Spleen (tissue), 11 donors: ENCODE data around the gene C2orf92. TPM values are rescaled to one million over a fixed set of nuclear protein-coding genes. Genes with fewer than 3 reads are reported as not detected.

Experiments
- DNase-seq: peaks from one replicate; pipeline ENCODE4 v3.0.0-alpha.2; 2020
- H3K27ac ChIP-seq, 8 donors: fragments of 200-600 bp; sonication (generic) in 7 of 8; 1 replicate in 4 of 8; 2 replicates in 4 of 8; pipeline versions ENCODE4 v1.5.0 to v1.8.0; 2016 to 2021; ENCODE audit warnings: inconsistent platforms in 4 of 8, mild to moderate bottlenecking in 4 of 8, moderate library complexity in 1 of 8
- H3K27me3 ChIP-seq, 7 donors: fragments of 200-600 bp; sonication (generic) in 6 of 7; replicated peaks in 1 of 7; 1 replicate in 4 of 7; 2 replicates in 3 of 7; pipeline versions ENCODE4 v1.5.0 to v1.8.0; 2016 to 2021; ENCODE audit warnings: inconsistent platforms in 3 of 7, mild to moderate bottlenecking in 1 of 7
- H3K36me3 ChIP-seq, 6 donors: fragments of 200-600 bp; sonication (generic) in 5 of 6; 1 replicate in 4 of 6; 2 replicates in 2 of 6; pipeline versions ENCODE4 v1.5.0 to v1.8.0; 2016 to 2021; ENCODE audit warnings: inconsistent platforms in 2 of 6
- H3K4me1 ChIP-seq, 6 donors: fragments of 200-600 bp; sonication (generic) in 5 of 6; 1 replicate in 3 of 6; 2 replicates in 3 of 6; pipeline versions ENCODE4 v1.5.0 to v1.8.0; 2016 to 2021; ENCODE audit warnings: inconsistent platforms in 3 of 6
- H3K4me3 ChIP-seq, 8 donors: fragments of 200-600 bp; sonication (generic) in 7 of 8; 1 replicate in 4 of 8; 2 replicates in 4 of 8; pipeline versions ENCODE4 v1.5.0 to v1.8.0; 2016 to 2021; ENCODE audit warnings: inconsistent platforms in 4 of 8, mild to moderate bottlenecking in 4 of 8, moderate library complexity in 2 of 8
- H3K9me3 ChIP-seq, 8 donors: fragments of 200-600 bp; sonication (generic) in 7 of 8; 1 replicate in 4 of 8; 2 replicates in 4 of 8; pipeline versions ENCODE4 v1.5.0 to v1.8.0; 2016 to 2021; ENCODE audit warnings: inconsistent platforms in 4 of 8
- POLR2A ChIP-seq, 3 donors: fragments of 450-650 bp; IDR thresholded peaks; one replicate each; pipeline ENCODE4 v1.5.1; 2017; ENCODE audit warnings: antibody characterized with exemption in 3 of 3, mild to moderate bottlenecking in 1 of 3
- POLR2AphosphoS5 ChIP-seq, 3 donors: sonication (generic); formaldehyde crosslinking; IDR thresholded peaks; one replicate each; pipeline ENCODE4 v1.5.1; 2017; ENCODE audit warnings: antibody characterized with exemption in 3 of 3
- WGBS, 5 donors: extraction: QIAGEN DNeasy Blood & Tissue Kit in 3 of 5; methylation state at CpG; one replicate each; pipeline versions ENCODE4 v1.1.5 to v1.1.7; 2013 to 2018; 5-methylcytosine and 5-hydroxymethylcytosine counted together
- intact Hi-C: fragments of 100-400 bp; cut with DNase I; formaldehyde crosslinking; loops from one replicate; pipeline ENCODE4 v1.15.0; 2023; ENCODE audit warnings: low total_unique reads
- polyA plus RNA-seq, 3 donors: library from polyadenylated mRNA; stranded (reverse); fragments of 200-250 nt; gene quantifications; one replicate each; pipeline ENCODE4 v1.2.1, GENCODE V29; 2013
- total RNA-seq, 7 donors: library from RNA; depleted of rRNA in 3 of 7; stranded (reverse); fragments of >200 nt in 3 of 7; fragmentation: NEBNext Ultra II Directional in 4 of 7; extraction: Animal tissue kit (Norgen Biotek cat#: 25700) in 4 of 7; gene quantifications; one replicate each; pipeline versions ENCODE4 v1.1.0 to v1.2.1, GENCODE V29; 2016 to 2021
- TF ChIP-seq, protein P1 (sequence below), 11 experiments: fragments of 200-600 bp in 7 of 11; fragments of 450-650 bp in 4 of 11; sonication (generic) in 4 of 11; IDR thresholded peaks in 8 of 11; conservative IDR thresholded peaks in 3 of 11; 1 replicate in 7 of 11; 2 replicates in 4 of 11; pipeline versions ENCODE4 v1.4.0 to v1.8.0; 2016 to 2021; ENCODE audit warnings: antibody characterized with exemption in 11 of 11, inconsistent platforms in 4 of 11, mild to moderate bottlenecking in 1 of 11
- donor health status: healthy with polysubstance abuse.
- donor health status: DM: no; HTN: no; CAD: no; lungs with moderate emphysema.
- donor health status: DM: no; HTN: no; CAD: no.
- donor health status: Bipolar disorder and iron deficiency.
- donor health status: healthy.
- donor health status: DM: no; HTN: no; CAD: no.
- donor health status: DM: yes; HTN: yes; CAD: no.

Gene C2orf92
- total and polyA plus RNA-seq, 10 donors, result 5.7 to 33.6 (median 21.4) TPM

DNA sequence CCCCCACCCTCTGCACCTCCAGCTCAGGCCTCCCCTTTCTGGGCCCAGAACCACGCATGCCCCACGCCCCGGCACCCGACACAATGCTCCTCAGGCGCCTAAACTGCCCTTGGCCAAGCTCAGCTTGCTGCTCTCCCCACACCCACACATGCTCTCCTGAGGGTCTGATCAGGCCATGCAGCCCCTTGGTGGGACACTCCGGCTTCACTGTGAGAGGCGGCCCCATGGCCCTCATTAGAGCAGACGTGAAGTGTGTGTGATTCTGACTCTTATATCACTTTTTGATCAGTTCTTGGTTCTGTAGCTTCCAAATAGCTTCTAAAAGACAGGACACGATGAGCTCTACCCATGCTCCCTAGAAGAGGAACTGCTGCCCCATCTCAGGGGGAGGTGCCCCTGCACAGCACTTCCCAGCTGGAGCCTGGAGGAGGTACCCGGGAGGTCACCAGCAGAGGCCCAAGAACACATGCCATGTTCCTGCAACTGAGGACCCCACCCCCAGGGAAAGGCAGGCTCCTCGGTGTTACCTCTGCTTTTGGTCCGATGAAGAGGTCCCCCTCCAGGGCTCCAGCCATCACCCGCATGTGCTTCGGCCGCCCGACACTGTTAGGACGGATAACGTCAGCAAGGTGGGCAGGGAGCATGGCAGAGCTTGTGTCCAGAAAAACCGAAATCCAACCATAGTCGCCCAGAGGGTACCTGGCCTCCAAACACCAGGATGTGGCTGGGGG, 9.3 kb upstream of the C2orf92 start:
- TF ChIP-seq POLR2A (IDR thresholded peaks at IDR 0.05) (no peak), POLR2AphosphoS5 (IDR thresholded peaks at IDR 0.05) (peak in 1 of 3 donors; percentile 5)
- TF ChIP-seq, protein P1, sequence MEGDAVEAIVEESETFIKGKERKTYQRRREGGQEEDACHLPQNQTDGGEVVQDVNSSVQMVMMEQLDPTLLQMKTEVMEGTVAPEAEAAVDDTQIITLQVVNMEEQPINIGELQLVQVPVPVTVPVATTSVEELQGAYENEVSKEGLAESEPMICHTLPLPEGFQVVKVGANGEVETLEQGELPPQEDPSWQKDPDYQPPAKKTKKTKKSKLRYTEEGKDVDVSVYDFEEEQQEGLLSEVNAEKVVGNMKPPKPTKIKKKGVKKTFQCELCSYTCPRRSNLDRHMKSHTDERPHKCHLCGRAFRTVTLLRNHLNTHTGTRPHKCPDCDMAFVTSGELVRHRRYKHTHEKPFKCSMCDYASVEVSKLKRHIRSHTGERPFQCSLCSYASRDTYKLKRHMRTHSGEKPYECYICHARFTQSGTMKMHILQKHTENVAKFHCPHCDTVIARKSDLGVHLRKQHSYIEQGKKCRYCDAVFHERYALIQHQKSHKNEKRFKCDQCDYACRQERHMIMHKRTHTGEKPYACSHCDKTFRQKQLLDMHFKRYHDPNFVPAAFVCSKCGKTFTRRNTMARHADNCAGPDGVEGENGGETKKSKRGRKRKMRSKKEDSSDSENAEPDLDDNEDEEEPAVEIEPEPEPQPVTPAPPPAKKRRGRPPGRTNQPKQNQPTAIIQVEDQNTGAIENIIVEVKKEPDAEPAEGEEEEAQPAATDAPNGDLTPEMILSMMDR (IDR thresholded peaks at IDR 0.05 in 8 of 11, conservative IDR thresholded peaks at IDR 0.05 in 3 of 11), result no peak
- no peak for DNase-seq
- Histone ChIP-seq H3K9me3 (no peaks in the 10 kb centered on the region), H3K27ac (peak overlapping the region in 5 of 8 donors; percentile 26 to 98 (median 97)), H3K4me3 (no peak overlapping the region), H3K27me3 (no peaks in the 10 kb centered on the region), H3K36me3 (peaks cover 4 to 64% (median 36%) of the 10 kb centered on the region in 6 donors), H3K4me1 (peaks cover 20 to 50% (median 41%) of the 10 kb centered on the region in 6 donors)
- WGBS, 5 donors, result 86 to 93% (median 92%) methylated on average over 20 of the region's 20 CpGs
- intact Hi-C loops, result no loop called here

DNA sequence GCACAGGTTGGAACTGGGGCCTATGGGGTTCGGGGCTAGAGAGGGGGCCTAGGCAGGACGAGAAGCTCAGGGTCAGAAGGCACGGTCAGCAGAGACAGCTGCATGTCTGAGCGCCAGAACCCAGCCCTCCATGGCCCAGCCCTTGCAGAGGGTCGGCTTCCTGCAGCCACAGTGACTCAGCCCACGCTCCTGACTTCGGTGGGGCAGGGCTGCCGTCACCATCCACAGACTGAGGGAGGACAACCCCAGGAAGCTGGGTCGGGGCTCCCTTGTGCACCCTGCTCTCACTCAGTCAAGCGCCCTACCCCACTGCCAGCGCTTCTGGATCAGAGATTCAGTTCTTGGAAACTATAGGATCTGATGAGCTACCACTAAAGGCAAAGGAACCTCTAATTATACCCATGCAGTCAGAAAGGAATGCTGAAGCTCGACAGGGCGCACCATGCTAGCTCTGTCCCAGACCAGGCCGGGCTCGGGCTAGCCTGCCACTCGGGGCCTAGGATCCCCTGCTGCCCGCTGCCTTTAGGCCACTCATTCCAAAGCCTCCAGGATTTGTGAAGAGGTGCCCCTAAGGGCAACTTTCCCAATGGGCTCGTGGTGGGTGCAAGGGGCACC, 8.6 kb upstream of the C2orf92 start:
- intact Hi-C loops, result no loop called here
- Histone ChIP-seq H3K9me3 (no peaks in the 10 kb centered on the region), H3K27ac (peak overlapping the region in 7 of 8 donors; percentile 26 to 98 (median 96)), H3K4me3 (peak overlapping the region in 1 of 8 donors; percentile 77), H3K4me1 (peaks cover 20 to 52% (median 43%) of the 10 kb centered on the region in 6 donors), H3K27me3 (no peaks in the 10 kb centered on the region), H3K36me3 (peaks cover 4 to 57% (median 36%) of the 10 kb centered on the region in 6 donors)
- WGBS, 5 donors, result 58 to 73% (median 72%) methylated on average over 14 to 18 of the region's 18 CpGs
- DNase-seq, result peak; percentile 73
- TF ChIP-seq POLR2AphosphoS5 (IDR thresholded peaks at IDR 0.05), result peak in 1 of 3 donors; percentile 39
- TF ChIP-seq, protein P1 (IDR thresholded peaks at IDR 0.05 in 8 of 11, conservative IDR thresholded peaks at IDR 0.05 in 3 of 11), result no peak

DNA sequence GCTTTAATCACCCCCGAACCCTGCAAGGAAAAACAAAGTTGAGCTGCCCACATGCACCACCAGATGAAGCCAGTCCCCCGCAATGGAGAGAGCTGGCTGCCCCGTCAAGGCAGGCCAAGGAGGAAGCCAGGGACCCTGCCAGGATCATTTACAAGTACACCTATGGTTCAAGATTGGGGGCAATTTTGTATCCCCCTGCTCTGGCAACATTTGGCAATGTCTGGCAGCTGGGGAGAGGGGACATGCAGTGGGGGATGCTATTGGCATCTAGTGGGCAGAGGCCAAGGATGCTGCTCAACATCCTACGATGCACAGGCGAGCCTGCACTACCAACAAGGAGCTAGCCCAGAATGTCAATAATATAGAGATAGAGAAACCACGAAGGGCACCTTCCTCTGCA, 7.6 kb upstream of the C2orf92 start:
- 68 to 85% (median 80%) methylated on average over 5 to 6 of the region's 6 CpGs for WGBS, 5 donors
- H3K27me3 ChIP-seq, result no peaks in the 10 kb centered on the region
- H3K4me1 ChIP-seq, result peaks cover 20 to 52% (median 43%) of the 10 kb centered on the region in 6 donors
- peak overlapping the region; percentile 90 to 98 (median 96) for H3K27ac ChIP-seq
- H3K4me3 ChIP-seq, result peak overlapping the region in 4 of 8 donors; percentile 54 to 77 (median 68)
- peaks cover 4 to 47% (median 26%) of the 10 kb centered on the region in 6 donors for H3K36me3 ChIP-seq
- no peaks in the 10 kb centered on the region for H3K9me3 ChIP-seq
- DNase-seq, result peak; percentile 58
- intact Hi-C loops, result no loop called here
- TF ChIP-seq, protein P1 (IDR thresholded peaks at IDR 0.05 in 8 of 11, conservative IDR thresholded peaks at IDR 0.05 in 3 of 11), result no peak
- TF ChIP-seq POLR2AphosphoS5 (IDR thresholded peaks at IDR 0.05) (no peak), POLR2A (IDR thresholded peaks at IDR 0.05) (no peak)

DNA sequence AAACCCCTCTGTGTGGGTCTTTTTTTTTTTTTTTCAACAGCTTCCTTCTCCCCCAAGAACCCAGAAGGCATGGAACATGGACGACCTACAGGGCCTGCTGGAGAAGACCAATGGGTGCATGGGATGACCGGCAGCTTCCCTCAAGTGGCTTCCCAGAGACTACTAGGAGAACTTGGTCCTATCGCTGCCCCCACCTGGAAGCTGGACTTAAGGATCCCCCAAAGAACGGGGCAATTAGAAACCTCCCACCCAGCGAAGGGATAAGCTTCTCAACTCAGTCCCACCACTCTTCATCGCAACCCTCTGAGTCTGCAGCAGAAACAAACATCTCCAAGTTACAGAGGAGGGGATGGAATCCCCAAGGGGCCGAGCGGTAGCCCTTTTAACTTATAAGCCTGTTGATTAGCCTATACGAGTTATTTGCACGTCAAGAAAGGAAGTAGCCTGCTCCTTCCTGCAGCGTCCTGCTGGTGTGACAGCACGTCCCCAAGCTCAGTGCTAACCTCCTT, 7.1 kb upstream of the C2orf92 start:
- TF ChIP-seq POLR2AphosphoS5 (IDR thresholded peaks at IDR 0.05) (peak in 1 of 3 donors; percentile 59), POLR2A (IDR thresholded peaks at IDR 0.05) (no peak)
- peaks cover 2 to 42% (median 21%) of the 10 kb centered on the region in 6 donors for H3K36me3 ChIP-seq
- intact Hi-C loops, result no loop called here
- no peaks in the 10 kb centered on the region for H3K27me3 ChIP-seq
- WGBS, 5 donors, result 25 to 32% (median 28%) methylated on average over 12 of the region's 12 CpGs
- DNase-seq, result peak; percentile 80
- peak overlapping the region; percentile 90 to 98 (median 96) for H3K27ac ChIP-seq
- no peaks in the 10 kb centered on the region for H3K9me3 ChIP-seq
- peak overlapping the region; percentile 54 to 79 (median 70) for H3K4me3 ChIP-seq
- peaks cover 20 to 52% (median 43%) of the 10 kb centered on the region in 6 donors for H3K4me1 ChIP-seq
